Stimulated activated CD4-positive, alpha-beta T cell treated with anti-CD3 and anti-CD28 coated beads, Interleukin-4, amount 100 ng/mL, for 24 hours (primary cell): Measurements from ENCODE around the gene CCL27.
A peak's percentile ranks its signal among the peaks of the same experiment; 100 is the strongest.

ENCODE experiments used
- DNase-seq: peaks from one replicate; pipeline ENCODE4 v3.0.0-alpha.2; 2020

CCL27 gene, protein sequence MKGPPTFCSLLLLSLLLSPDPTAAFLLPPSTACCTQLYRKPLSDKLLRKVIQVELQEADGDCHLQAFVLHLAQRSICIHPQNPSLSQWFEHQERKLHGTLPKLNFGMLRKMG

GRCh38 chr9:34662526-34663302 is at the start of gene CCL27:
CCL27 (minus strand) TSS chr9:34662657; CDS start chr9:34662633, 24 bp downstream.
- DNase-seq = no peak

DNA sequence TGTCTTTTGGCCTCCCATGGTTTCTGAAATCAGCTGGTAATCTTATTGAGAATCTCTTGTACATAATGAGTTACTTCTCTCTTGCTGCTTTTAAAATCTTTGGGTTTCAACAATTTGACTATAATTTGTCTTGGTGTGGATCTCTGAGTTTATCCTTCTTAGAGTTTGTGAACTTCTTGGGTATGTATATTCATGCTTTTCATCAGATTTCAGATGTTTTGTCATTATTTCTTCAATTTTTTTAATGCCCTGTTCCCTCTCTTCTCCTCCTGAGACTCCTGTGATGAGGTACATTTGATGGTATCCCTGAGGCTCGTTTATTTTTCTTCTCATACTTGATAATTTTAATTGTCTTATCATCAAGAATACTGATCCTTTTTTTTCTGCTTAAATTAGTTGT is 49.7 kb upstream of the CCL27 start:
- no peak for DNase-seq

- DNase-seq = no peak
These were observed 47.6 kb upstream of the CCL27 start, which contains the start of gene CCL21 for GRCh38 chr9:34710023-34710422. CCL21 (minus strand) TSS chr9:34710136; CDS start chr9:34710066, 70 bp downstream.

DNA sequence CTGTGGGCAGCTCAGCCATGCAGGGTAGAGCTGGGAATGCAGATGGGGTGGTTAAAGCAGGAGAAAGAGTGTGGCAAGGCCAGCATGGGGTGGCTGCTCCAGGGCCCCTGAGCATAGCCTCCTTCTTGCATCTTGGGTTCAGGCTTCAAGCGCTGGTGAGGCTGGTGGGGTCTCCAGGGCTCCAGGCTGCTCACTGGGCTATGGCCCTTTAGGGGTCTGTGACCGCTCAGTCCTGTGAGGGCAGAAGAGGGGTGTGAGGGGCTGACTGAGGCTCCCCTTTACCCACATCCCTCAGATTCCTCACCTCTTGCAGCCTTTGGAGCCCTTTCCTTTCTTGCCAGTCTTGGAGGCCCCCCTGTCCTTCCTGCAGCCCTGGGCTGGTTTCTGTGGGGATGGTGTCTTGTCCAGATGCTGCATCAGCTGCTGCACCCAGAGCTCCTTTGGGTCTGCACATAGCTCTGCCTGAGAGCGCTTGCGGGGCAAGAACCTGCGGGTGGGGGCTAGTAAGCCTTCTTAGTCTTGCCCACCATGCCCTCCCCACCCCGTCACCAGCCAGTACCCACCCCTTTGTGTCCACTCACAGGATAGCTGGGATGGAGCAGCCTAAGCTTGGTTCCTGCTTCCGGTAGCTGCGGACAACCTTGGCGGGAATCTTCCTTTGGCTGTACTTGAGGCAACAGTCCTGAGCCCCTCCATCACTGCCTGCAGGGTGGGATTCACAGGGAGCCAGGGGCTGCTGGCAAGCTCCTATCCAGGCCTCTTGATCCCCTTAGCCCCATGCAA is 46.9 kb upstream of the CCL27 start:
- DNase-seq = no peak

DNA sequence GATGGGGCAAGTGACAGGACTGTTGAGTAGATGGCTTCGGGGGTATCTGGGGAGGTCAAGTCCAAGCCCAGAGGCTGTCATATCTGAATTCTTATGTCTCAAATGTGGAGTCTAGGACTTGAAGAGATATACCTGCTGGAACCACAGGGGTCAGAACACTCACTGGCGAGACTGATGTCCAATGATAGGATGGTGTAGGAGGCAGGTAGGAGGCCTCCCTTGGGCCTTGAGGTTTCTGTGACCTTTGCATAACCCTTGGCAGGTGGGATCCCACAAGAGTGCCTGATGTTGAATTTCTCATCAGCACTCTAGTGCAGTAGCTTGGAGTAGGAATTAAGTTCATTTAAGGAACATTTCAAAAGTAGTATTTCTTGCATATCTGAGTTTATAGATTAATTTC is 44.7 kb upstream of the CCL27 start:
- no peak for DNase-seq

DNA sequence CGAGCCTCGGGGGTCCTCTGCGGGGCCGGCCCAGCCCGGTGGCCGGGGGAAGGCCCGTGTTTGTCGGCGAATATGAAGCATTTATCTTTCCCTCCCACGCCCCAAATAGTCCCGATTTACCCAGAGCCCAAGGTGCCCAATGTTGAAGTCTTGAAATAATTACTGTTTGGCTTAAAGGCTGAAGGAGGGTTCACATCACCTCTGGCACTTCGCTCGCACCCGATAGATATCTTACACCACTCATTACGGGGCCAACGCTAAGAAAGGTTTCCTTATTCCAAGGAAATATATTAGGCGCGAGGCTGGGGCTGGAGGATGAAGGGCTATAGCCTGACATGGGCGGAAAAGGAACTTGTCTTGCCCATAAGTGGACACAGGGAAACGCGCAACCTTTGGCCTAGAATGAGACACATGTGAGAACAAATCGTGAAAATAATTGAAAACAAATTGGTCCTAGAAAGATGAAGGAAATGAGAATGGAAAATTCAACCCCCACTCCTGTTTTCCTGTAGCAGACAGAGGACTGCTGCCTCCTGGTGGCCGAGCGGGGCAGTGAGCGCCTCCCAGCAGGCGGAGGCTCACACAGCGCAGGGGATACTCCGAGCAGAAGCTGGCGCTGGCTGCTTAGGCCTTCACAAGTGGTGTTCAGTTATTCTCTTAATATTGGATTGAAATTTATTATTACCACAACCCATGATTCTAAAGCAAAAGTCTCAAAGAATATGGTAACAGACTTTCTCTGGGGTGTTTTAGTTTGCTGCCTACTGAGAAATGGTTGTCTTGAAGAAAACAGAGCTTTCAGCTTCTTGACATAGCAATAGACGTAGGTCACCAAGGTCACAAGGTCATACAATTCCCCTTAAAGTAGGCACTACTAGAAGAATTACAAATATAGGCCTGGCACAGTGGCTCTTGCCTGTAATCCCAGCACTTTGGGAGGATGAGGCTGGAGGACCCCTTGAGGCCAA is 39.6 kb upstream of the CCL27 start:
- peak; percentile 86 for DNase-seq

- peak; percentile 80 for DNase-seq
These were observed 38.7 kb upstream of the CCL27 start for GRCh38 chr9:34701023-34701768.

GRCh38 chr9:34694811-34695210 is 32.4 kb upstream of the CCL27 start:
- DNase-seq = no peak

DNA sequence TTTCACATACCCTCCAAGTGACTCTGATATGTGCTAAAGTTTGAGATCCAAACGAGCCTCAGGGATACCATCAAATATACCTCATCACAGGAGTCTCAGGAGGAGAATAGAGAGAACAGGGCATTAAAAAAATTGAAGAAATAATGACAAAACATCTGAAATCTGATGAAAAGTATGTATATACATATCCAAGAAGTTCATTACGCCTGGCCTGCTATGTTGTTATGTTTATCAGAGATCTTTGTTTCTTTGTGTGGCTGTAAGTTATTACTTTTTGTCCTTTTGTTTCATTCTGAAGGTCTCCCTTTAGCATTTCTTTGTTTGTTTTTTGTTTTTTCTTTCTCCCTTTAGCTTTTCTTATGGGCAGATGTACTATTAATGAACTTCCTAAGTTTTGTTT is 31.1 kb upstream of the CCL27 start:
- no peak for DNase-seq

DNA sequence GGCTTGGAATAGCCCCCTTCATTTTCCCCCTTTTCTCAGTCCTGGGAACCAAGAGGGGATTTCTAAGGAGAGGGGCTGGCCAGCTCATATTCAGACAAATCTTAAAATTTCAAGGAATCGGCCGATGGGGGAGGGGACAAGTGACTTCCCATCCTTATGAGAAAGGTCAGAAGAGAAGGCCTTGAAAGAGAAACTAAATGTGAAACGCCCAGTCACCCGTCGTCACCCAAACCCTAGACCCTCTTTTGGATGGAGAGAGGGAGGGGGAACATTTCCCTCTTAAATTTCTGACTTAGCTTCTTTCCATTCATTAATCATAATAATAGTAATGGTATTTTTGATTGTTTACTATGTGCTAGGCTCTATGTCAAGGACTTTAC is 29.5 kb upstream of the CCL27 start:
- no peak for DNase-seq

DNA sequence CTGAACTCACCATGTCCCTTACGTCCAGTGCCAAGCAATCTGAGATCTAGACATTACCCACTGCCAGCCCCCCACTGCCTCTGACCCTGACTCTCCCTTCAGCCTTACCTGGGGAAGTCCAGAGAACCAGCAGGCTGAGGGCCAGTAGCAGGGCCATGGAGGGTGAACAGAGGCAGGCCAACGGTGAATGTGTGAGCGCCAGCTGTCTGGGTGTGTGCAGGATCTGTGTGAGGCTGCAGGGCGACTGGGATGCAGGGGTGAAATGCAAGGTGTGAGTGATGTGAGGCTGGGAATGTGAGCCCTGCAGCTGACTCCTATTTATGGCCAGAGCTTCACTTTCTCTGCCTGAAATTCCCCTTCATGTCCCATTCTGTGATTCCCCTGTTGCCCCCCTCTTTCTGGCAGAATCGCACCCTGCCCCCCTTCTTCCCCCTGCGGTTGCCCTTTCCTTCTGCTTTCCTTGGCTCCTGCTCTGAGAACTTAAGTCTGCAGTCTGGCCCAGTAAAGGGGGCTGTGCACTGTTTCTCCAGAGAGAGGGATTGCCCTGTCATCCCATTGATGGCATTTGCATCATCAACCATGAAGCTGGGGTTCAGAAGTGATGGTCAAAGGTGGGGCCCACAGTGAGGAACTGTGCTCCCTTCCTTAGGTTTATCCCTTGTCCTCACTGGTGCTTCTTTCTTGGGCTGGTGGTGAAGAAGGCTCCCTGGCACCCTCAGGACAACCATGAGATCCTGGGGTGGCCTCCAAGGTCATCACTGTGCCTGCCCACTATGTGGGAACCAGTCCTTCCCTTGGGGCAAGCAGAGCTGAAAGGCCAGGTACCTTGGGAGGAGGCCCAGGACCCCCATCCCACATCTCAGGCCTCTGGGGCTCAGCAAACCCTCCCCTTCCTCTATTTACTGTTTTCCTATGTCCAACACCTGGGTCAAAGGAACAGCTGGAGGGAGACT is 28.8 kb upstream of the CCL27 start, which contains the start of gene CCL19:
Gene CCL19 (minus strand): TSS at position 294 of the 953 bp plus-strand sequence. CDS start 137 bp downstream, at position 157.
- DNase-seq = no peak

DNA sequence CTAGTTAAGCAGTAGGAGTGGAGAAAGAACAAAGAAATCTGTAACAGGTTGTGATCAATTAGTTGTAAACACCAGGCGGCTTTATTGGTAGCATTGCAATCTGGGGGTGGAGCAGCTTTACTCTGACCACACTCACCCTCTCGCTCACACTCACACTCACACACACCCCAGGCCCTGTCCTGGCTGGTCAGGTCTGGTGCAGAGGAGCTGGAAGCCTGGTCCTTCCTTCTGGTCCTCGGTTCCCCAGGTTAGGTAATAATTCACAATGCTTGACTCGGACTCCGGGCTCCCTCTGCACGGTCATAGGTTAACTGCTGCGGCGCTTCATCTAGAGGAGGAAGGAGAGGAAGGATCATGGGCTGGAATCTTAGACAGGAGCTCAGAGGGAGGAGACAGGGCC is 27.1 kb upstream of the CCL27 start:
- no peak for DNase-seq

- DNase-seq = no peak
These were observed 26.6 kb upstream of the CCL27 start for GRCh38 chr9:34689116-34689470.

GRCh38 chr9:34688329-34689115 is 26.1 kb upstream of the CCL27 start:
- DNase-seq = no peak

GRCh38 chr9:34687276-34688030 is 25.0 kb upstream of the CCL27 start:
- DNase-seq = no peak

GRCh38 chr9:34686732-34687131 is 24.3 kb upstream of the CCL27 start:
- no peak for DNase-seq

- DNase-seq = no peak
These were observed 23.8 kb upstream of the CCL27 start for GRCh38 chr9:34686231-34686630.

GRCh38 chr9:34685591-34685990 is 23.1 kb upstream of the CCL27 start:
- no peak for DNase-seq

- DNase-seq = no peak
These were observed 22.4 kb upstream of the CCL27 start for GRCh38 chr9:34684816-34685215.
